Transverse colon (tissue), 4 donors: ENCODE results near the gene NCK2. TPM values are rescaled to one million over a fixed set of nuclear protein-coding genes. Genes with fewer than 3 reads are reported as not detected.

ENCODE experiments used
- DNase-seq: peaks from one replicate; pipeline ENCODE4 v3.0.0-alpha.2; 2019
- H3K27ac ChIP-seq, 4 donors: fragments of 200-600 bp; sonication (generic); 2 replicates each; pipeline ENCODE4 v1.5.1; 2016 to 2018; ENCODE audit warnings: inconsistent platforms in 4 of 4
- H3K27me3 ChIP-seq: fragments of 200-600 bp; sonication (generic); 2 replicates; pipeline ENCODE4 v1.5.1; 2017; ENCODE audit warnings: inconsistent platforms
- H3K36me3 ChIP-seq, 4 donors: fragments of 200-600 bp; sonication (generic); 2 replicates each; pipeline ENCODE4 v1.5.1; 2017 to 2019; ENCODE audit warnings: inconsistent platforms in 4 of 4
- H3K4me1 ChIP-seq, 4 donors: fragments of 200-600 bp; sonication (generic); 2 replicates each; pipeline ENCODE4 v1.5.1; 2017 to 2020; ENCODE audit warnings: inconsistent platforms in 4 of 4
- H3K4me3 ChIP-seq, 4 donors: fragments of 200-600 bp; sonication (generic); 1 replicate in 1 of 4; 2 replicates in 3 of 4; pipeline versions ENCODE4 v1.5.1 to v1.6.1; 2017 to 2019; ENCODE audit warnings: inconsistent platforms in 4 of 4
- H3K9me3 ChIP-seq, 2 donors: fragments of 200-600 bp; sonication (generic); 2 replicates each; pipeline ENCODE4 v1.5.1; 2017 to 2019; ENCODE audit warnings: inconsistent platforms in 2 of 2
- EP300 ChIP-seq: sonication (generic); formaldehyde crosslinking; IDR thresholded peaks from one replicate; pipeline ENCODE4 v1.6.1; 2017; ENCODE audit warnings: antibody characterized with exemption, low read depth
- POLR2A ChIP-seq: fragments of 450-650 bp; IDR thresholded peaks from one replicate; pipeline ENCODE4 v1.6.1; 2016; ENCODE audit warnings: antibody characterized with exemption, mild to moderate bottlenecking, moderate library complexity
- POLR2AphosphoS5 ChIP-seq, 3 donors: sonication (generic); formaldehyde crosslinking; IDR thresholded peaks; one replicate each; pipeline ENCODE4 v1.6.1; 2016; ENCODE audit warnings: antibody characterized with exemption in 3 of 3
- WGBS, 2 donors: methylation state at CpG; one replicate each; pipeline ENCODE4 v1.1.5; 2018; ENCODE audit warnings: low coverage in 1 of 2; 5-methylcytosine and 5-hydroxymethylcytosine counted together
- in situ Hi-C, 4 donors: fragments of 200-750 bp; cut with MboI; loops; one replicate each; pipeline versions ENCODE4 v1.15.0 to v1.15.1; 2017; ENCODE audit warnings: low sequenced_read_pairs in 3 of 4, low pct_ligation_motif_present in 1 of 4, low pct_unique_long_range_greater_than_20kb in 1 of 4
- intact Hi-C: fragments of 100-400 bp; cut with DNase I; formaldehyde crosslinking; loops from one replicate; pipeline ENCODE4 v1.15.1; 2023; ENCODE audit warnings: low total_unique reads
- total RNA-seq, 4 donors: library from RNA; depleted of rRNA; stranded (reverse); fragments of >200 nt; gene quantifications; one replicate each; pipeline ENCODE4 v1.1.0, GENCODE V29; 2016
- TF ChIP-seq, protein P1 (sequence below), 5 experiments: fragments of 200-600 bp in 3 of 5; fragments of 450-650 bp in 2 of 5; sonication (generic) in 3 of 5; IDR thresholded peaks; 1 replicate in 2 of 5; 2 replicates in 3 of 5; pipeline ENCODE4 v1.5.1; 2016 to 2017; ENCODE audit warnings: antibody characterized with exemption in 5 of 5, inconsistent platforms in 3 of 5, mild to moderate bottlenecking in 2 of 5, moderate library complexity in 1 of 5

The NCK2 gene
- total RNA-seq, 4 donors from 2014 or later = 42.2 to 74.1 (median 59.9) TPM

DNA sequence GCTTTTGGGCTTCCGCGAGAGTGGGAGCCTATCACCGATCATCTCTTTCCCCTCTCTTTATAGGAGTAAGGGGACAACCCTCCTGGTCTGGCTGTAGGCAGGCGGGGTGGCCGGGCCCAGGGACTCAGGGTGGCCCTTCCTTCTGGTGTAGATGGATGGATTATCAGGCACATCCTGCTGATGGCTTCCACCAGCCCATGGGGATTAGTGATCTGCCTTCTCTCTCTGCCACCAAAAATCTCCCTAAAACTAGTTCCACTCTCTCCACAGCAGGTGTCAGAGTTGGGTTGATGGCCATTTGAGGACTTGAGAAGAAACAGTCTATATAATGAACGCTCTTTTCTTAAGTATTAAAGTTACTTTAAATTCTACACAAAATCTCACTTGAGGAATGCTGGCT is 37.4 kb downstream of the NCK2 start:
- H3K4me1 ChIP-seq = peaks cover 8 to 31% (median 13%) of the 10 kb centered on the region in 4 donors
- DNase-seq = no peak
- H3K27ac ChIP-seq = no peak overlapping the region
- TF ChIP-seq, protein P1, sequence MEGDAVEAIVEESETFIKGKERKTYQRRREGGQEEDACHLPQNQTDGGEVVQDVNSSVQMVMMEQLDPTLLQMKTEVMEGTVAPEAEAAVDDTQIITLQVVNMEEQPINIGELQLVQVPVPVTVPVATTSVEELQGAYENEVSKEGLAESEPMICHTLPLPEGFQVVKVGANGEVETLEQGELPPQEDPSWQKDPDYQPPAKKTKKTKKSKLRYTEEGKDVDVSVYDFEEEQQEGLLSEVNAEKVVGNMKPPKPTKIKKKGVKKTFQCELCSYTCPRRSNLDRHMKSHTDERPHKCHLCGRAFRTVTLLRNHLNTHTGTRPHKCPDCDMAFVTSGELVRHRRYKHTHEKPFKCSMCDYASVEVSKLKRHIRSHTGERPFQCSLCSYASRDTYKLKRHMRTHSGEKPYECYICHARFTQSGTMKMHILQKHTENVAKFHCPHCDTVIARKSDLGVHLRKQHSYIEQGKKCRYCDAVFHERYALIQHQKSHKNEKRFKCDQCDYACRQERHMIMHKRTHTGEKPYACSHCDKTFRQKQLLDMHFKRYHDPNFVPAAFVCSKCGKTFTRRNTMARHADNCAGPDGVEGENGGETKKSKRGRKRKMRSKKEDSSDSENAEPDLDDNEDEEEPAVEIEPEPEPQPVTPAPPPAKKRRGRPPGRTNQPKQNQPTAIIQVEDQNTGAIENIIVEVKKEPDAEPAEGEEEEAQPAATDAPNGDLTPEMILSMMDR (IDR thresholded peaks at IDR 0.05) = no peak
- no peak for TF ChIP-seq EP300
- TF ChIP-seq POLR2AphosphoS5 (IDR thresholded peaks at IDR 0.05) = no peak
- in situ Hi-C loops = no loop called here
- no peaks in the 10 kb centered on the region for H3K9me3 ChIP-seq
- no peaks in the 10 kb centered on the region for H3K36me3 ChIP-seq
- WGBS, 2 donors = 36 to 94% methylated on average over 1 to 6 of the region's 6 CpGs
- H3K4me3 ChIP-seq = no peak overlapping the region
- H3K27me3 ChIP-seq = no peaks in the 10 kb centered on the region
- intact Hi-C loops = no loop called here

- 90 to 94% methylated on average over 2 to 12 of the region's 12 CpGs for WGBS, 2 donors
These were observed 37.9 kb downstream of the NCK2 start for GRCh38 chr2:105782646-105783045.

GRCh38 chr2:105783151-105783738 is 38.5 kb downstream of the NCK2 start:
- Histone ChIP-seq H3K4me1 (peaks cover 8 to 41% (median 10%) of the 10 kb centered on the region in 4 donors), H3K27me3 (no peaks in the 10 kb centered on the region), H3K27ac (no peak overlapping the region), H3K4me3 (no peak overlapping the region), H3K9me3 (no peaks in the 10 kb centered on the region), H3K36me3 (no peaks in the 10 kb centered on the region)
- TF ChIP-seq EP300 (no peak), POLR2A (no peak), POLR2AphosphoS5 (IDR thresholded peaks at IDR 0.05) (no peak)
- TF ChIP-seq, protein P1 (IDR thresholded peaks at IDR 0.05) = no peak
- DNase-seq = no peak
- intact Hi-C loops (no loop called here), in situ Hi-C loops (no loop called here)
- WGBS, 2 donors = 88 to 100% methylated on average over 2 to 18 of the region's 18 CpGs

More at GRCh38 chr2:105782646-105783045, 37.9 kb downstream of the NCK2 start:
- intact Hi-C loops (no loop called here), in situ Hi-C loops (no loop called here)
- H3K36me3 ChIP-seq = no peaks in the 10 kb centered on the region
- H3K27me3 ChIP-seq = no peaks in the 10 kb centered on the region
- no peak for DNase-seq
- no peak for TF ChIP-seq POLR2A
- no peak for TF ChIP-seq POLR2AphosphoS5 (IDR thresholded peaks at IDR 0.05)
- TF ChIP-seq EP300 = no peak
- TF ChIP-seq, protein P1 (IDR thresholded peaks at IDR 0.05) = no peak
- peaks cover 8 to 36% (median 11%) of the 10 kb centered on the region in 4 donors for H3K4me1 ChIP-seq
- H3K9me3 ChIP-seq = no peaks in the 10 kb centered on the region
- H3K27ac ChIP-seq = no peak overlapping the region
- H3K4me3 ChIP-seq = no peak overlapping the region

GRCh38 chr2:105783972-105784371 is 39.3 kb downstream of the NCK2 start:
- no peak for DNase-seq
- intact Hi-C loops (no loop called here), in situ Hi-C loops (no loop called here)
- no peak for TF ChIP-seq POLR2AphosphoS5 (IDR thresholded peaks at IDR 0.05)
- TF ChIP-seq, protein P1 (IDR thresholded peaks at IDR 0.05) = no peak
- no peak for TF ChIP-seq EP300
- no peak for TF ChIP-seq POLR2A
- 91 to 100% methylated on average over 1 to 10 of the region's 10 CpGs for WGBS, 2 donors
- peaks cover 10 to 41% (median 12%) of the 10 kb centered on the region in 4 donors for H3K4me1 ChIP-seq
- no peaks in the 10 kb centered on the region for H3K9me3 ChIP-seq
- H3K27ac ChIP-seq = no peak overlapping the region
- no peak overlapping the region for H3K4me3 ChIP-seq
- H3K36me3 ChIP-seq = no peaks in the 10 kb centered on the region
- no peaks in the 10 kb centered on the region for H3K27me3 ChIP-seq
